Neural cell (in vitro differentiated cells): Measurements from ENCODE around the gene MRTFA.

Experiments used
- EP300 ChIP-seq: fragments of 450-650 bp; conservative IDR thresholded peaks from 2 replicates; pipeline ENCODE4 v1.6.1; 2014; ENCODE audit warnings: antibody characterized with exemption, mild to moderate bottlenecking, moderate library complexity; ENCODE audit not compliant: poor library complexity, severe bottlenecking
- EZH2 ChIP-seq: fragments of 200-600, 300-800 bp; shearing (Covaris generic), sonication (generic); IDR thresholded peaks from 2 replicates; pipeline ENCODE4 v1.6.1; 2014; ENCODE audit warnings: antibody characterized with exemption, low read length, borderline replicate concordance, mild to moderate bottlenecking; ENCODE audit not compliant: insufficient read depth, poor library complexity, severe bottlenecking
- MXI1 ChIP-seq: fragments of 450-650 bp; conservative IDR thresholded peaks from 2 replicates; pipeline ENCODE4 v1.6.1; 2014; ENCODE audit warnings: antibody characterized with exemption, mild to moderate bottlenecking; ENCODE audit not compliant: poor library complexity, severe bottlenecking
- POLR2AphosphoS5 ChIP-seq: IDR thresholded peaks from 2 replicates; pipeline ENCODE4 v1.6.1; 2012
- RAD21 ChIP-seq: fragments of 450-650 bp; conservative IDR thresholded peaks from 2 replicates; pipeline ENCODE4 v1.6.1; 2014; ENCODE audit warnings: antibody characterized with exemption, mild to moderate bottlenecking, moderate library complexity
- TAF1 ChIP-seq: IDR thresholded peaks from 2 replicates; pipeline ENCODE4 v1.6.1; 2012; ENCODE audit warnings: low read depth
- TF ChIP-seq, protein P1 (sequence below): fragments of 450-650 bp; IDR thresholded peaks from 2 replicates; pipeline ENCODE4 v1.5.1; 2014; ENCODE audit warnings: antibody characterized with exemption, mild to moderate bottlenecking, moderate library complexity; ENCODE audit not compliant: poor library complexity, severe bottlenecking
- TF ChIP-seq, protein P2 (sequence below): IDR thresholded peaks from 2 replicates; pipeline ENCODE4 v1.6.1; 2012; ENCODE audit warnings: borderline replicate concordance

DNA sequence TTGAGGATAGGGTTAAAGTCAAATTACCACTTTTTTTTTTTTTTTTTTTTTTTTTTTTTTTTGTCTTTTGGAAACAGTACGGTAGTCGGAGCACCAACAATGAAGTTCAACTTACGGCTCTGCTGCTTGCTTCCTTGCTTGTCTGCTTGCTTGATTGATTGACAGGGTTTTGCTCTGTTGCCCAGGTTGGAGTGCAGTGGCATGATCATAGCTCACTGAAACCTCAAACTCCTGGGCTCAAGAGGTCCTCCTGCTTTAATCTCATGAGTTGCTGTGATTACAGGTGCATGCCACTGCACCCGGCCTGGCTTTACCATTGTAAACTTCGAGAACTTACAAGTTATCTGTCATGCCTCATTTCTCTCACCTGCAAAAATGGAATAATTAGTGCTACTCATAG, 260.4 kb downstream of the MRTFA start:
- TF ChIP-seq TAF1: no peak
- TF ChIP-seq, protein P1, sequence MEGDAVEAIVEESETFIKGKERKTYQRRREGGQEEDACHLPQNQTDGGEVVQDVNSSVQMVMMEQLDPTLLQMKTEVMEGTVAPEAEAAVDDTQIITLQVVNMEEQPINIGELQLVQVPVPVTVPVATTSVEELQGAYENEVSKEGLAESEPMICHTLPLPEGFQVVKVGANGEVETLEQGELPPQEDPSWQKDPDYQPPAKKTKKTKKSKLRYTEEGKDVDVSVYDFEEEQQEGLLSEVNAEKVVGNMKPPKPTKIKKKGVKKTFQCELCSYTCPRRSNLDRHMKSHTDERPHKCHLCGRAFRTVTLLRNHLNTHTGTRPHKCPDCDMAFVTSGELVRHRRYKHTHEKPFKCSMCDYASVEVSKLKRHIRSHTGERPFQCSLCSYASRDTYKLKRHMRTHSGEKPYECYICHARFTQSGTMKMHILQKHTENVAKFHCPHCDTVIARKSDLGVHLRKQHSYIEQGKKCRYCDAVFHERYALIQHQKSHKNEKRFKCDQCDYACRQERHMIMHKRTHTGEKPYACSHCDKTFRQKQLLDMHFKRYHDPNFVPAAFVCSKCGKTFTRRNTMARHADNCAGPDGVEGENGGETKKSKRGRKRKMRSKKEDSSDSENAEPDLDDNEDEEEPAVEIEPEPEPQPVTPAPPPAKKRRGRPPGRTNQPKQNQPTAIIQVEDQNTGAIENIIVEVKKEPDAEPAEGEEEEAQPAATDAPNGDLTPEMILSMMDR: no peak
- TF ChIP-seq, protein P2, sequence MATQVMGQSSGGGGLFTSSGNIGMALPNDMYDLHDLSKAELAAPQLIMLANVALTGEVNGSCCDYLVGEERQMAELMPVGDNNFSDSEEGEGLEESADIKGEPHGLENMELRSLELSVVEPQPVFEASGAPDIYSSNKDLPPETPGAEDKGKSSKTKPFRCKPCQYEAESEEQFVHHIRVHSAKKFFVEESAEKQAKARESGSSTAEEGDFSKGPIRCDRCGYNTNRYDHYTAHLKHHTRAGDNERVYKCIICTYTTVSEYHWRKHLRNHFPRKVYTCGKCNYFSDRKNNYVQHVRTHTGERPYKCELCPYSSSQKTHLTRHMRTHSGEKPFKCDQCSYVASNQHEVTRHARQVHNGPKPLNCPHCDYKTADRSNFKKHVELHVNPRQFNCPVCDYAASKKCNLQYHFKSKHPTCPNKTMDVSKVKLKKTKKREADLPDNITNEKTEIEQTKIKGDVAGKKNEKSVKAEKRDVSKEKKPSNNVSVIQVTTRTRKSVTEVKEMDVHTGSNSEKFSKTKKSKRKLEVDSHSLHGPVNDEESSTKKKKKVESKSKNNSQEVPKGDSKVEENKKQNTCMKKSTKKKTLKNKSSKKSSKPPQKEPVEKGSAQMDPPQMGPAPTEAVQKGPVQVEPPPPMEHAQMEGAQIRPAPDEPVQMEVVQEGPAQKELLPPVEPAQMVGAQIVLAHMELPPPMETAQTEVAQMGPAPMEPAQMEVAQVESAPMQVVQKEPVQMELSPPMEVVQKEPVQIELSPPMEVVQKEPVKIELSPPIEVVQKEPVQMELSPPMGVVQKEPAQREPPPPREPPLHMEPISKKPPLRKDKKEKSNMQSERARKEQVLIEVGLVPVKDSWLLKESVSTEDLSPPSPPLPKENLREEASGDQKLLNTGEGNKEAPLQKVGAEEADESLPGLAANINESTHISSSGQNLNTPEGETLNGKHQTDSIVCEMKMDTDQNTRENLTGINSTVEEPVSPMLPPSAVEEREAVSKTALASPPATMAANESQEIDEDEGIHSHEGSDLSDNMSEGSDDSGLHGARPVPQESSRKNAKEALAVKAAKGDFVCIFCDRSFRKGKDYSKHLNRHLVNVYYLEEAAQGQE: no peak
- TF ChIP-seq MXI1: no peak
- TF ChIP-seq RAD21: no peak
- no peak for TF ChIP-seq POLR2AphosphoS5
- no peak for TF ChIP-seq EZH2
- no peak for TF ChIP-seq EP300
